ENCODE measurements around the gene HDAC1.

- TF ChIP-seq SUZ12 (IDR thresholded peaks at IDR 0.05; ENCODE audit: extremely low read depth, insufficient read depth, insufficient read length) (no peak), YY1 (IDR thresholded peaks at IDR 0.05; ENCODE audit: insufficient read depth, insufficient read length) (no peak), ZNF274 (IDR thresholded peaks at IDR 0.05; ENCODE audit: low read depth, low read length) (no peak)
Measured at GRCh38 chr1:32345289-32345827, 53.5 kb downstream of the HDAC1 start.

Measured in NT2/D1 (cell line).